CD4-positive, alpha-beta T cell treated with Interleukin-10 for 1 hour (primary cell): ENCODE data around the gene IER5L.
A peak's percentile ranks its signal among the peaks of the same experiment; 100 is the strongest.

ENCODE experiments used
- DNase-seq: peaks from one replicate; pipeline ENCODE4 v3.0.0-alpha.2; 2020

Gene IER5L

DNA sequence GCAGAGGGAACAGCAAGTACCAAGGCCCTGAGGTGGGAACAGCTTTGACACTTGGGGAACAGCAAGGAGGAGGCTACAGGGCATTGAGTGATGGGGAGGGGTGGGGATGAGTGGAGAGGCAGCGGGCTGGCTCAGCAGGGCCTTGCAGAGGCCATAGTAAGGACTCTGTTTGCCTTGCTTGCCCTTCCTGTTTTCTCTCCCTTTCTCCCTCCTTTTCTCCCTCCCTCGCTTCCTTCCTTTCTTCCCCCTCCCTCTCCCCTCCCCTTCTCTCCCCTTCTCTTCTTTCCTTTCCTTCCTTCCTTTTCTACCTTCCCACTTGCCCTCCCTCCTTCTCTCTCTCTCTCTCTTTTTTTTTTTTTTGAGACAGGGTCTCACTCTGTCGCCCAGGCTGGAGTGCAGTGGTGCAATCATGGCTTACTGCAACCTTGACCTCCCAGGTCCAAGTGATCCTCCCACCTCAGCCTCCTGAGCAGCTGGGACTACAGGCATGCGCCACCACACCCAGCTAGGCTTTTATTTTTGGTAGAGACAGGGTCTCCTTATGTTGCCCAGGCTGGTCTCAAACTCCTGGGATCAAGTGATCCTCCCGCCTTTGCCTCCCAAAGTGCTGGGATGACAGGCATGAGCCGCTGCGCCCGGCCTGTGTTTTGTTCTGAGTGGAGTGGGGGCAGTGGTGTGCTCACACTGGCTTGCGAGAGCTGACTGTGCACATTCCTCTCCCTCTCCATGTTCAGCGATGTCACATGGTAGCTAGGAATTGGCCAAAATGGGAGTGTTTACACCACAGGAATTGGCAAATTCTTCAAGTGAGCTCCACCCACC lies 17.1 kb downstream of the IER5L start:
- no peak for DNase-seq

DNA sequence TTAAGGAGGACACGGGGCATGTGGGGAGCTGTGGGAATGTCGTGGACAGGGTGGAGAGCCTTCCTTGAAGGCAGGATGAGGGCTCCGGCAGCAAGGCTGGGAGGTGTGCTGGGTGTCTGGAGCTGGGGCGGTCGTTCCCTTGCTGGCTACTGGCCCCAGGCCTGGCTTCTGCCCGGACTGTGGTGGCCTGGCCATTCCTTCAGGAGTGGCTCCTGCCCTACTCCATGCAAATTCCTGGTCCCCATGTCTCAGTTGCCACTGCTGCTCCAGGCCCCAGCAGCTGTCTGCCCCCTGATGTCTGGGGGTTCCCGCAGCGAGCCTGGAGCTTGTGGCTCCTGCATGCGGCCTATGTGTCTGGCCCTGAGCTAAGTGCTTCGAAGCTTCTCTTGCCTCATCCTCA lies 21.9 kb downstream of the IER5L start:
- no peak for DNase-seq

DNA sequence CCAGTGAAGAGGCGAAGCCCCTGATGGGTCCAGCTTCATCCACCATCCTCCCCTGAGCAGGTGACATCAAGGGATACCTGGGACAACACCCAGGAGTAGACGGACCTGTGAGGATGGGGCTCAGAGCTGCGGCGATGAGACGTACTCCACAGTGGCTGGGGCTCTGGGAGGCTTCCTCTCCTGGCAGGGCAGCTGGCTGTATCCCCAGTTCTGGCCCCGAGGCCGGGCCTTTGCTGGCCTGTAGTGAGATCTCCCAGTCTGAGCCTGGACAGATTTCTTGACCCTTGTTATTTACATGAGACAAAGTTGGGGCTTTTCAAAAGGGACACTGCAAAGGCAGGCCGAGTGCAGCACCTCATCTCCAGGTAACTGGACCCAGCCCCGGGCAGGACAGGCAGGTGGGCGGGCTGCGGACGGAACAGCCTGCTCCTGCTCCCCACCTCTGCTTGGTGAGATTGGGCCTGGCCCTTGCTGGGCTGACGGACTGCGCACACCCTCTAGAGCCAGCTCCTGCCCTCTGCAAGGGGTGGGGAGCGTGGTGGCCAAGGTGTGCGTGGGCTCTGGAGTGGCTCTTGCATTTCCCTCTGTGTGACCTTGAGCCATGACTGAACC lies 23.1 kb downstream of the IER5L start:
- DNase-seq = no peak

DNA sequence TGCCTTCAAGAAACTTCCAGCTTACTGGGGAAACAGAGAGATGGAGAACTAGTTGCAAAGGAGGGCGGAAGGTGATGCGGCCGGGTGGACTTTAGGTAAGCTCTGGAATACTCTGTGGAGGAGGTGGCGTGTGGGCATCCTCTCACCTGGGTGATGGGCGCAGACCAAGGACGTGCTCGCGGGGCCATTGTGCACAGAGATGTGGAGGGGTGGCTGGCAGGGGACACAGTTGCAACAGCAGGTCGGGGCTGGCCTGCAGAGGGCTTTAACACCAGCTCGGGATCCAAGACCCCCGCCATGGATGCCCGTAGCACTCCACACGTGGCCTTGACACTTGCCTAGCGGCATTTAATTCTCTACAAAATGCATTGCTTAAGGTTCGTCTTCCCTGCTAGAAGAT lies 26.6 kb downstream of the IER5L start:
- DNase-seq = no peak

DNA sequence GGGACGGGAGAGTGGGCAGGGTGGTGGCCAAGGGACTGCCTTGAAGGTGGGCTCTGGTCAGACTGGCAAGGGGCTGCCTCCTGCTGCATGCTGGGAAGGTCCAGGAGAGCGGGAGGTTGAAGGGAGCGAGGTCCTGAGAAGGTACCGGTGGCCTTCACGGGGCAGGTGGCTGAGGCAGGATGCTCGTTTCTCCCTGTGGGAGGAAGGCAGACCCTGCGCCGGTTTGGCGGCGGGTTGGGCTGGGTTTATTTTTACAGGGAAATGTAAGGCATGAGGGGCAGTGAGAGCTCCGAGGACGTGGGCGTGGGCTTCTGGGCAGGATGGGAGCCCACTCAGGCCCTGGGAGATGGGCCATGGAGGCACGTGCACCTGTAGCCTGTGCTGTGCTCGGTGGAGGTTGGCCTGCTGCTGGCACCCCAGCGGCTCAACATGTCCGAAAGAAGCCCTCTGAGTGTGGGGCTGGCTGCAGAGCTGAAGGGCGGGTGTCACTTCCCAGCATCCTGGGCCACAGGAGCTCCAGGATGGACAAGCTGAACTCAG lies 27.3 kb downstream of the IER5L start:
- DNase-seq = no peak

DNA sequence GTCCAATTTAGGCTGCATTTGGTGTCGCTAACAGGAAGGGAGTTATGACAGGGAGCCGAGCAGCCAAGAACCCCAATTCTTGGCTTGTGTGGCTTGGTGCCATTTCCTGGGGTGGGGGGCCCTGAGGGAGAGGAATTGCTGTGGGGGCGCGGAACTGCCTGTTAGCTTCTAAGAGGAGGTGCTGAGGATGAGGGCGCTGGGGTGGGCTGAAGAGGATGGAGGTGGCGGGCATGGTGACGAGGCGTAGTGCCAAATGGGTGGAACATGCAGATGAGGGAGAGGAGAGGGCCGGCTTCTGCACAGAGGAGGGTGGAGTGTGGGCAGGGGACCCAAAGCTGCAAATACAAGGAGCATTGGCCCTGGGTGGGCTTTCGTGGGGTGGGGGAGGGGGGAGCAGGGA lies 27.9 kb downstream of the IER5L start:
- no peak for DNase-seq

DNA sequence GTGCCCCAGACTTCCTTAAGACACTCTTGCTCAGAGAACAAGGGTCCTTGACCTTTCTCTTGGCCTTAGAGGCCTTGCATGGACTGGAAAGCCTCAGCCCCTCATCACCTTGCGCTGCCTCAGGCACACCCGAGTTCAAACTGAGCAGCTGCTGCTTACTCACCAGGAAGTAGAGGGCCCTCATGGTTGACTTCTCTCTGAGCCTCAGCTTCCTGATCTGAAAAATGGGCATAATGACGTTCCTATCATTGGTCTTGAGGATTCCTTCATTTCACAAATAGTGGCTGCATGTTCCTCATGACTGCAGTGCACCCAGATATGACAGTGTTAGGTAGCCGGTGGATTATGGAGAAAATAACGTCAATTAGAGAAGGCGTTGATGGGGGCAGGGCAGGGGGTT lies 28.6 kb downstream of the IER5L start:
- no peak for DNase-seq

DNA sequence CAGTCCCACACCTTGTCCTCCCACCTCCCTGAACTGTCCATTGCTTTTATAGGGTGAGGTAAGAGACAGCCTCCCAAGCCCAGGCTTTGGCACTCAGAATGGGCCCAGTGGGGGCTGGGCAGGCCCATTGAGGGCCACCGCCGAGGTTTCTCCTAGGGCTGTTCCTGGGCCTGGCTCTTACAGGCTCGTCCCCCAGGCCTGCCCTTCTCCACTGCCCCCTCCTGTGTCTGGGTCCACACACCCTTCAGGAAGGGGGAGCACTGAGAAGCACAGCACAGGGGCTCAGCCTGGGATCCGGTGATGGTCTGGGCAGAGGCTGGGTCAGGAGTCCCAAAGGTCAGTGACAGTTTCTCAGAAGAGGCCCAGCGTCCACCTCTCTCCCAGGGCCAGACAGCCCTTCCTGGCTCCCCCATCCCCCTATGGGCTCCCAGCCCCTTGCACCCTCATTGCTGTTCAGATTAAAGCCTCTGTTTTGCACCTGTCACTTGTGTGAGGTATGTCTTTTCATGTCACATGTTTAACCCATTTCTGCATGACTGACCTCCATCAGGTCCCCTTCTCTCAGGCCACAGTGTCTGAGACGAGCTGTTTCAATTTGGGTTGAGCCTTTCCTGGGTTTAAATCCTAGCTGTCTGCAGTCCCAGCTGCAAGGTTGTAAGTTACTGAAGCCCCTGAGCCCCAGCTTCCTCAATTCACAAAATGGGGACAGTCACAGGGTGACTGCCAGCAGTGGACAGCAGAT lies 29.4 kb downstream of the IER5L start:
- no peak for DNase-seq

DNA sequence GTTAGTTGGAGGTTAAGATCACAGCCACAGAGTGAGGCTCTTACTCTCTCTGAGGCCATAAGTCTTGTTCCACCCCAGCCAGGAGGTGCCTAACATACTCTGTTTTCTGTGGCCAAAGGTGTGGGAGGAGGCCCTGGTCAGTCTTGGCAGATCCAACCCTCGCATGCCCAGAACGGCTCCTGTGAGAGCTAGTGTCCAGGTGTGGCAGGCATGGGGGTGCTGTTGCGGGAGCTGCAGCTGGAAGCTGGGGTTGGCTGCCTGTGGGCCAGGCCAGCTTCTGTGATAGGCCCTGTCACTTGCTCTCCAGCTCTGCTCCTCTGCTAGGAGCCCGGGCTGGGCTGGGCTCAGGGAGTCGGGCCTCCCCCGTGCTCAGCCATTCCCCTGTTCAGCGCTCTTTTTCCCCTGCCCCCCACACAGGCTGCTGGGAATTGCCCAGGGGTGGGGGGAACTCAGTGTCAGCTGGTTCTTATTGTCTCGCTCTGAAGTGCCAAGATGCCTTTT lies 31.6 kb downstream of the IER5L start:
- no peak for DNase-seq

DNA sequence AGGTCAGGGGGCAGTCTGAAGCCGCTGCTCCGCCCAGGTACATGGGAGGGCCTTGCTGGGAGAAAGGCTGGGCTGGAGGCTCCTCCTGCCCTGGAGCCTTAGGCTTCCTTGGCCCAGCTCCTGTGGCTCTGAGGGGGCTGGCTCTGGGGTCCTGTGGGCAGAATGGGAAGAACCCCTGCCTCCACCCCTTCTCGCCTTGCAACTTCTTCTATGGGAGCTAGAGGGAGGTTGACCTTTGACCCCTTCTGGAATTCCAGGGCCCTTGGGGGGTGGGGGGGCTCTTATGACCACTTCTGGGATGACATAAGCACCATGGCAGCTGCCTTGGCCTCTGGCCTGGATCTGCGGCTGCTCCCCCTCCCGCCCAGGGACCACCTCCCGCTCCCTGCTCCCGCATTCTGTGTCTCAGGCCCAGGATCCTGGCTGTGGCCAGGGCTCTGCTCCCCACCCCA lies 32.2 kb downstream of the IER5L start:
- DNase-seq = no peak

DNA sequence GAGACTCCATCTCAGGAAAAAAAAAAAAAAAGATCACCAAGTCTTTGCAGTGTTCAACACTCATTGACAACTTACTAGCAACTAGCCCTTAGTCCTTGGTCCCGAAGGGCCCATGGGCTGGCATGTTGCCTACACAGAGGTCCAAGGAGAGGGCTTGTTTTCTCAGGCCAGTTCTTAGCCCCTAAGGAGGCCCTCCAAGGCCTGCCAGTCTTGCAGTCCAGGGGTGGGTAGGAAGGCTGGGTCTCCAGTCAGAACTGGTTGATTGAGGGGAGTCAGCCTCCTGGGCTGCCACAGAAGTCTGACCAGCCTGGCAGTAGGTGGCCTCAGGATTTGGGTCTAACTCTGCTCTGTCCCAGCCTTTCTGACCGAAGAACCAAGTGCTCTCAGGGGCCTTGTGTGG lies 32.7 kb downstream of the IER5L start:
- DNase-seq = no peak

DNA sequence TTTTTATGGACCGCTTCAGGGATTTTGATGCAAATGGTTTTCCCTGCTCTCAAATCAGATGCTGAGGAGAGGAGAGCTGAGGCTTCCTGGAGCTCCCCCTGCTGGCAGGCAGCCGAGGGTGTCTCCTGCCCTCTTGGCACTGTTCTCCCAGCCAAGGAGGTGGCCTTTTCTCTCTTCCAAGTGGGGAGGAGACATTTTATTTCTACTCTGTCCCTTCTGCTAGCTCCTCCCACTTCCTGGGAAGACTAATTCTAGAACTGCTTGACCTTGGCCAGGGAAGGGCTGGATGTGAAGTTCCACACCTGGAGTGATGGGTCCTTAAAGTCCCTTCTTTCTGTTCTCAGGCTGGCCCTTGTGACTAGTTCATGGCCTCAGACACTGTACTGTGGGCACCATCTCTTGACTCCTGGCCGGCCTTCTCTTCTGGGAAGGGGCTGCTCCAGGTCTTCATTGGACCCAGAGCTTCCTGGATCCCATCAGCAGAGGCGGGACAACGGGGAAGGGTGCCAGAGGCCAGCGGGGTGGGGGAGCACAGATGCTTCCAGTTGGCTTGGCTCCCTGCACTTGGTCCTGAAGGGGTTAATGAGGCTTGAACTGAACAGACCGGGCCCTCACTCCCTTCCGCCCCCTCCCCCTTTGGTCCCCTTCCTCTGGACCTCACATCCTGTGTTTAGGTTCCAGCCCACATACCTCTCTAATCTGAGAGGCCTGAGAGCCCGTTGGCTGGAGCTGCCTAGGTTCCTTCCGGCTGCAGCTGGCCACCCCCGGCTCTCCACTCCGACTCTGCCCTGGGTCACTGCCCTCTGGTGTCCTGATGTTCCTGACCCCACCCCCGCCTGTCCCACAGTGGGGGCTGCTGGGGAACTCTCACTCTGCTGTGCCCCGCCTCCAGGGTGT lies 34.8 kb downstream of the IER5L start:
- DNase-seq = peak; percentile 74

DNA sequence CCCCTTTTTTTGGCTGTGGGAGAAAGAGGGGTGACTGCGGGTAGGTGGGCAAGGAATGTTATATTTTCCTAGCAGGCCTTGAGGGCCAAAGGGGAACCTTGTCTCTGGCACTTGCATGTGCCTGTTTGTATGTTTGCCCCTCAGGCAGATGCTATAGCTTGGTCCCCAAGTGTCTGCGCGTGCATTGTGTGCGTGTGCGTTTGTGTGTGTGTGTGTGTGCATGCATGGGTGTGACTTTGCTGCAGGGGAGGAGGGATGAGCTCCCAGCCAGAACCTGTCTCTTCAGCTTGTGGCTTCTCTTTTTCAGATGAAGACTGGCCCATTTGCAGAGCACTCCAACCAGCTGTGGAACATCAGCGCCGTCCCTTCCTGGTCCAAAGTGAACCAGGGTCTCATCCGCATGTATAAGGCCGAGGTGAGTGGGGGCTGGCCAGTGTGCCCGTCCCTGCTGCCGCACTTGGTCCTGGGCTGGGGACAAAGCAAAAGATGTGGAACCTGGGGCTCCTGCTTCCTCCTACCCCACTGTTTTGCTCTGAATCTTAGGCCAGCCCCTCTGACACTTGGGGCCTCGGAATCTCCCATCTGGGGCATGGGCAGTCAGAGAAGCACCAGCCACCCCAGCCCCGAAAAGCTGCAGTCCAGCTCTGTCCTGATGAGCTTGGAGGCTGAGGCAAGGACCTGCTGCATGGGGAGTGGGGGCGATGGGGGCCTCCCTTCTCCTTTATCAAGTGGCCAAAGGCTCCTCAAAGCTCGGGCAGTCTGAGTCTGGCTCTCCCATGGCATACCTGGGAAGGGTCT lies 35.7 kb downstream of the IER5L start:
- no peak for DNase-seq

DNA sequence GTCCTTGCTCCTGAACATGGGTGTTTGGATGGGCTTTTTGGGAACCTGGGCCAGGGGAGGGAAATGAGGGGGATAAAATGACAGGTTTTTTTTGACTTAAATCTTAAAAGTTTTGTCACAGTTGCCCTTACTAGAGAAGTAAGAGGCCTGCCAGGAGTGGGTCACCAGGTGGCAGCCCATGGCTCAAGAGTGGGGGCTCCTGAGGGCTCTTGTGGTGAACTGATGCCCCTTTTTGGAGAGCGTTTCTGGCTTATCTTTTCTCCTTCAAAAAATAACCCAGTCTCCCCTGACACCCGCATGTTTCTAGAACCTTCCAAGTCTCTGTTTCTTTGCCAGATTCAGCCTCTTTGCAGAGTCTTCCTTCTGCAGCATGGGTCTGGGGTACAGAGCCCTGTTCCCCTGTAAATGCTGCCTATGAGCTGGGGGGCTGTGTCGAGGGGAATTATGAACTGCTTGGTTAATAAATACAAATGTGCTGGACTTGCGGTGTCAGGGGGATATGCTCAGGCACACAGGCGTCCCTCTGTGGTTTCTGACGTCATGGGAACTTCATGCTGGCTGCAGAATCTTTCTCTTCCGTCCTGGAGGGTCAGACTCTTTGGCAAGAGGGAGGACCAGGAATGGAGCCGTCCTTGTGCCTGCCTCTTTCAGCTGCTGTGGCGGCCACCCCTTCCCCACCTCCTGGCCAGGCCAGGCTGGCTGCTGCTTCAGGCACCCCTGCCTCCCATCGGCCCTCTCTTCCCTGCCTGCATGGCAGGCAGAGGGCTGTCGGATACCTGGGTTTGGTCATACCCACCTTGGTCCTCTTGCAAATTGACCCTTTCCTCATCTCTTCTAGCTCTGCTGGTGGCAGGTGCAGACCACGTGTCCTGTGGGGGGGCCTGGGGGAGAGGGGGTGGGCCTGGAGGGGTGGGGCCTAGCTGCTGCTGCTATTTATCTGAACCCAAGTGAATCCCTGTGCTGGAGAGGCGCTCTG lies 36.7 kb downstream of the IER5L start:
- DNase-seq = peak; percentile 26

DNA sequence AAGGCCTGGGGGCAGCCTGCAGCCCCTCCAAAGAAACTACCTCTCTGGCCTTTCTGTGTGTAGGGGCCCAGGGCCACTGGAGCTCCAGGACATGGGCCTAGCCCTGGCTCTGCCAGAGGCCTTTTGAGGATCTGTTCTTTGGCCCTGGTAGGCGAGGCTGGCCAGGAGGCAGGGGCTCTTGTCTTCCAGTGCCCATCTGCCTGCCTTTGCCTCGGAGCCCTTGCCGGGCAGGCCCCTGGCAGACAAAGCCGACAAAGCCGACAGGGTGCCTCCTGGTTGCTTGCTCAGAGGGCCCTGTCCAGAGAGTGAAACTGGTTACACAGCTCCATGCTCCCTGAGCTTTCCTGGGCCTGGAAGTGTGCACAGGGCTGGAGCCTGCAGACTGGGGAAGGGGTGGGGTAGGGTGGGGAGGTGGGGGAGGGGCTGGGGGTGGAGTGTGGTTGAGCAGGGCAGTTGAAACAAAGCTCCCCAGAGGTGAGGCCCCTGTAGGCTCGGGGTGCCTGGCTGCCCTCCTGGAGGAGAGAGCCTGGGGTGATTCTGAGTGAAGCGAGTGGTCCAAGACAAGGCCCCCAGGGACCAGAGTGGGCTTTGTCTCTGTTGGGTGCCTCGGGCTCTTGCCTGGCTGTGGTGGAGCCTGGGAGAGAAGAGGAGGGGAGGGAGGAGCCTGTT lies 37.5 kb downstream of the IER5L start:
- no peak for DNase-seq

DNA sequence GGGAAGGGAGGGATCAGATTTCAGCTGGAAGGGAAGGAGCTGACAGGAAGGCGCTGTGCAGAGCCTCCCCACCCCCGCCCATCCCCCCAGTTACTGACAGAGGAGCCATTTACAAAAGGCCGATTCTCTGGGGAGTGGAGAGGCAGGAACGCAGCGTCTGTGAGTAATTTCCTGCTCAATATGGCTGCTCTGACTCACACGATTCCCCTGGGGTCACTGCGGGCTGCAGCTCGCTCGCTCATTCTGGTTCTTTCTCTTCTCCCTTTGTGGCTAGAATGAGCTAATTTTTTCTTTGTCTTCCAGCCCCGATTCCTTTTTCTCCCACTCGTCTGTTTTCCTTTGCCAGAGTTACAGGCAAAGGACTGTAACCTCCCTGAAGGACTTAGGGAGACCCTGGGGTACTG lies 38.1 kb downstream of the IER5L start:
- peak; percentile 85 for DNase-seq

DNA sequence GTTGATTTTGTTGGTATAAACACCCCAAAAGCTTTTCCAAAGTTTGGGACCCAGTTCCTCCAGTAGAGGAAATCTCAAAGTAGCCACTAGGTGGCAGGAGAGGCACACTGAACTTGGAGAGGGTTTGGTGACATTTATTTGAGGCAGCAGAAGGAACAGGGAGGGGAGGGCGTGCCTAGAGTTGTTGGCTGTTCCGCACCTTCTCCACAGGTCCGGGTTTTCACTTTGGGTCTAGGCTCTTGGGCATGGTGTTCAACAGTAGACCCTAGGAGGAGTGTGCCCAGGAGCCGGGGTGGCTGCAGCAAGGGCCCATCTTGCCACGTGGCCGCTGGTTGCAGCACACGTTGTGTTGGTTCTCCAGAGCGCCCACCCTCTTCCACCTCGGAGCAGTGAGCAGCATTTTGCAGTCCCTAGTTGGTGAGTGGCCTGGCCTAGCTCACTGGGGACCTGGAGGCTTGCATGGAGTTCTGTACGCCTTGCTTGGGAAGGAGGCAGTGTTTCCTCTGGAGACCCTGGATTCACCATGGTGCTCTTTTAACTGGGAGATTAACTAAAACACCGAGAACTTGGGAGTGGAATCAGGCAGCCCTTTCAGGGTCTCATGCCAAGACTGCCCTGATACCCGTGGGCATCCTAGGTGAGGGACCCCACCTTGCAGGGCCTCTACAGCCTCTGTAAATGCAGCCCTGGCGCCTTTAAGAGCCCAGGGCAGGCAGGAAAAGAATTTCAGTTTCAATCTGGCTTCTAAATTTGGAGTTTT lies 38.6 kb downstream of the IER5L start:
- DNase-seq = peak; percentile 86

DNA sequence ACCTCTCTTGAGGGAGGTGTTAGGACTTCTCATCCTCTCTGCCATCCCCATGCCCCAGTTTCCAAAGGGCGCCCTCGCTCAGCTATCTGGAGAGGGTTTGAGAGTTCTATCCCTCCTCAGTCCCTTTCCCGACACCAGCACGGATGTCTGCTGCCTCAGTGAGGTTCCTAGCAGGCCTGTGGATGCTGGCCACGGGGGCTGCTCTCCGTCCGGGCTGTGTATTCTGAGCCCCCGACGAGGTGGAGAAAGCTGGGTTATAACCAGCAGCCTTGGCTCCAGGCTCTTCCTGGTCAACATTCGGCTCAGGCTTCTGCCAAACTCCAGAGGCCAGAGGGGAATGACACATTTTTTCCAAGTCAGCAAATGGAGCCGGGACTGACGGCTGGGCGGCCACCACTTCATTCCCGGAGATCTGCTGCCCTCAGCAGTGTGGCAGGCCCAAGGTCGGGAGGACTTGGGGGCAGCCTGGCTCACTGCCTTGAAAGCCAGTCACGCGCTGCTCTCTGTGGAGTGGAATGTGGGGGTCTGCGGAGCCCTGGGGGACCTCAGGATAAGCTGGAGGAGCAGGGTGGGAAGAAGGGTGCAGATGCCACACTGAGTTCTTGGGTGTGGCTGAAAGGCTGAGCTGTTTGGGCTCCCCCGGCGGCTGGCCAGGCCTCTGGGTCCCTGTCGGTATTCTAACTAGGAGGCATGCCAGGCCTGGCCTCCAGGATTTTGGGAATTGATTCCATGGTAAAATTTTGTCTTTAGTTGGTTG lies 39.4 kb downstream of the IER5L start:
- no peak for DNase-seq
